HCT116 (cell line): ENCODE results near the gene FANCM.

Source experiments
- CTCF ChIP-seq, 3 experiments: fragments of 200-600 bp in 1 of 3; sonication (generic) in 1 of 3; IDR thresholded peaks in 2 of 3; conservative IDR thresholded peaks in 1 of 3; 2 replicates each; pipeline ENCODE4 v1.5.1; 2012 to 2017; ENCODE audit warnings: low read depth in 2 of 3, low read length in 2 of 3, antibody characterized with exemption in 1 of 3, borderline replicate concordance in 1 of 3, control low read depth in 1 of 3, mild to moderate bottlenecking in 1 of 3, mixed read lengths in 1 of 3, mixed run types in 1 of 3, moderate library complexity in 1 of 3; ENCODE audit not compliant: insufficient read depth in 1 of 3
- ELF1 ChIP-seq: IDR thresholded peaks from 2 replicates; pipeline ENCODE4 v1.6.1; 2012; ENCODE audit warnings: low read depth, borderline replicate concordance
- POLR2A ChIP-seq: IDR thresholded peaks from 2 replicates; pipeline ENCODE4 v1.7.0; 2011; ENCODE audit warnings: borderline replicate concordance; ENCODE audit not compliant: insufficient read depth, insufficient read length; ENCODE audit errors: extremely low read depth
- POLR2AphosphoS5 ChIP-seq: IDR thresholded peaks from 2 replicates; pipeline ENCODE4 v1.6.1; 2011; ENCODE audit warnings: mild to moderate bottlenecking, low read depth, low read length, moderate library complexity
- RAD21 ChIP-seq: IDR thresholded peaks from 2 replicates; pipeline ENCODE4 v1.6.1; 2012; ENCODE audit warnings: low read depth, mild to moderate bottlenecking
- REST ChIP-seq: IDR thresholded peaks from 2 replicates; pipeline ENCODE4 v1.6.1; 2012; ENCODE audit warnings: low read depth
- ZBTB33 ChIP-seq: IDR thresholded peaks from 2 replicates; pipeline ENCODE4 v1.6.1; 2011; ENCODE audit warnings: mild to moderate bottlenecking, low read length, moderate library complexity; ENCODE audit not compliant: insufficient replicate concordance; ENCODE audit errors: extremely low read depth

GRCh38 chr14:45103806-45104205 lies 31.9 kb upstream of the FANCM start:
- TF ChIP-seq CTCF (IDR thresholded peaks at IDR 0.05 in 2 of 3, conservative IDR thresholded peaks at IDR 0.05 in 1 of 3; ENCODE audit: borderline replicate concordance in 1 of 3, insufficient read depth in 1 of 3, low read depth in 2 of 3, low read length in 2 of 3) (no peak), ZBTB33 (no peak), POLR2AphosphoS5 (no peak), RAD21 (no peak), REST (no peak), POLR2A (no peak), ELF1 (no peak)
